ENCODE data around the gene LRRC42. TPM values are rescaled to one million over a fixed set of nuclear protein-coding genes. Genes with fewer than 3 reads are reported as not detected.

Gene LRRC42
- total RNA-seq, 1 donor from 2014 or later, result 69.1 TPM

DNA sequence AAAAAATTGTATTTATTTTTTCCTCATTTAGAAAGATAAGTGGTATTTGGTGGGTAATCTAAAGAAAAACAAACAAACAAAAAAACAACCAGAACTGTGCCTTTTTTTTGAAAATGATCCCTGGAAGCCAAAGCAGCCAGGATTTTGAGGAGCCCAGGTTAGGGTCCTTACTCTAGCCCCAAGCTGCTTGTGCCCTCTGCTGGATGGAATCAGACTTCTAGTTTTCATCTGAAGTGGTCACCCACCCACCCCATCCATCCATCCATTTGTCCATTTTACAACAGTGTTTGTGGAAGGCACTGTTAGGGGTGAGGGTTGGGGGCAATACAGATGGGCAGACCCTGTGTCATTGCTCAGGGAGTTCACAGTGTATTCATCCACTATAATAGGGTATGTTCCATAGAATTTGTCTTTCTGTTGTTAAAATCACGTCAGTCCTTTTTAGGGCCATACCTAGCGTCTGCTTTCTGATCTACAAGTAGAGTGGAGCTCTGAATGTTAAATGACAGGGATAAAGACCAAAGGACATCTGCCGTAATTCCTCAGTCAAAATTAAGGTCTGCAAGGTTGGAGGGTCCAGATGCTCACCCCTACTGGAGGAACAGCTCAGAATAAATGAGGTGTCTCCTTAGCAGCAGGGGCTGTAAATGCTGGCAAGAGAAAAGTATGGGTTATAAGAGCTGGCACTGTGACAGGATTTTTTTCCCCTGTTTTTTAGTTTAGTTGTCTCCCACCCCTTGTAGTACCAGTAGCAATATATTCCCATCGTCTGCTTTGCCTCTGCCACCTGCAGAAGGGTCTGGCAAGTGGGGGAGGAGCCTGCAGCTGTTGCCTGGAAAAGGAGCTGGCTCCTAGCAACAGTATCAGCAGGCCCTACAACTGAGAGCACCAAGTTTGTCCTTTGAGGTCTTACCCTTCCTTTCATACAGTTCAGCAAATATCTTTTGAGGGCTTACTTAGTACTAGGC is 3.2 kb downstream of the LRRC42 start:
- H3K4me3 ChIP-seq, result no peak overlapping the region
- no peaks in the 10 kb centered on the region for H3K27me3 ChIP-seq
- peaks cover 8% of the 10 kb centered on the region for H3K36me3 ChIP-seq
- peaks cover 23% of the 10 kb centered on the region for H4K20me1 ChIP-seq (ENCODE audit: low read depth)
- Mint-ChIP-seq H3K4me3 (peak overlapping the region; percentile 56), H3K4me1 (peaks cover 41% of the 10 kb centered on the region), H3K9me3 (no peaks in the 10 kb centered on the region), H3K27ac (peak overlapping the region; percentile 70), H3K27me3 (ENCODE audit: insufficient read depth, low read depth) (no peaks in the 10 kb centered on the region), H3K36me3 (peaks cover 9% of the 10 kb centered on the region)
- peaks cover 18% of the 10 kb centered on the region for H3F3A ChIP-seq (ENCODE audit: low read depth)
- H2AFZ ChIP-seq (replicated peaks), result no peak overlapping the region
- no peak overlapping the region for H3K9ac ChIP-seq
- peaks cover 26% of the 10 kb centered on the region for H3K4me1 ChIP-seq
- peaks cover 69% of the 10 kb centered on the region for H3K79me2 ChIP-seq (ENCODE audit: low read depth)
- H3K9me3 ChIP-seq (ENCODE audit: low read depth), result no peaks in the 10 kb centered on the region
- H3K4me2 ChIP-seq, result peak overlapping the region; percentile 93
- H3K27ac ChIP-seq, result no peak overlapping the region
- peak; percentile 77 for DNase-seq (ENCODE audit: low spot score)
- TF ChIP-seq, protein P1, sequence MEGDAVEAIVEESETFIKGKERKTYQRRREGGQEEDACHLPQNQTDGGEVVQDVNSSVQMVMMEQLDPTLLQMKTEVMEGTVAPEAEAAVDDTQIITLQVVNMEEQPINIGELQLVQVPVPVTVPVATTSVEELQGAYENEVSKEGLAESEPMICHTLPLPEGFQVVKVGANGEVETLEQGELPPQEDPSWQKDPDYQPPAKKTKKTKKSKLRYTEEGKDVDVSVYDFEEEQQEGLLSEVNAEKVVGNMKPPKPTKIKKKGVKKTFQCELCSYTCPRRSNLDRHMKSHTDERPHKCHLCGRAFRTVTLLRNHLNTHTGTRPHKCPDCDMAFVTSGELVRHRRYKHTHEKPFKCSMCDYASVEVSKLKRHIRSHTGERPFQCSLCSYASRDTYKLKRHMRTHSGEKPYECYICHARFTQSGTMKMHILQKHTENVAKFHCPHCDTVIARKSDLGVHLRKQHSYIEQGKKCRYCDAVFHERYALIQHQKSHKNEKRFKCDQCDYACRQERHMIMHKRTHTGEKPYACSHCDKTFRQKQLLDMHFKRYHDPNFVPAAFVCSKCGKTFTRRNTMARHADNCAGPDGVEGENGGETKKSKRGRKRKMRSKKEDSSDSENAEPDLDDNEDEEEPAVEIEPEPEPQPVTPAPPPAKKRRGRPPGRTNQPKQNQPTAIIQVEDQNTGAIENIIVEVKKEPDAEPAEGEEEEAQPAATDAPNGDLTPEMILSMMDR (IDR thresholded peaks at IDR 0.05), result peak; percentile 74
- no peak for TF ChIP-seq EZH2 (IDR thresholded peaks at IDR 0.05)

DNA sequence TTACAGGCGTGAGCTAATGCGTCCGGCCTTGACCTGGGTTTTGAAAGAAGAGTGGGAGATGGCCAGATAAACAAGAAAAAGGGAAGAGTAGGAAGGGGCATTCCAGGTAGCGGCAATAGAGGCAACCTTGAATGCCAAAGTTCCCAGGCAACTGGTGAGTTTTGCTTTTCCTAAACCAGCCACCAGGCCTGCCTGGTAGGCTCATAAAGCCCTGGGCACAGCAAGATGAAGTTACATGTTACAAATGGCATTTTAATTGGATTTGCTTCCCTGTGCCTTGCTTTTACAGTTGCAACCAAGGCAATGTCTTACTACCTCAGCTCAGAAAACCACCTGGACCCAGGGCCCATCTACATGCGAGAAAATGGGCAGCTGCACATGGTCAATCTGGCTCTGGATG is 5.5 kb downstream of the LRRC42 start:
- DNase-seq (ENCODE audit: low spot score), result no peak
- Histone ChIP-seq H2AFZ (replicated peaks) (no peak overlapping the region), H4K20me1 (ENCODE audit: low read depth) (peaks cover 33% of the 10 kb centered on the region), H3K9me3 (ENCODE audit: low read depth) (no peaks in the 10 kb centered on the region), H3K36me3 (peaks cover 8% of the 10 kb centered on the region), H3K27ac (no peak overlapping the region), H3K9ac (no peak overlapping the region), H3K4me1 (peaks cover 29% of the 10 kb centered on the region), H3K4me3 (no peak overlapping the region), H3K4me2 (no peak overlapping the region), H3F3A (ENCODE audit: low read depth) (peaks cover 28% of the 10 kb centered on the region), H3K27me3 (no peaks in the 10 kb centered on the region), H3K79me2 (ENCODE audit: low read depth) (peaks cover 60% of the 10 kb centered on the region)
- no peaks in the 10 kb centered on the region for H3K9me3 Mint-ChIP-seq
- no peak overlapping the region for H3K27ac Mint-ChIP-seq
- peaks cover 33% of the 10 kb centered on the region for H3K4me1 Mint-ChIP-seq
- H3K27me3 Mint-ChIP-seq (ENCODE audit: insufficient read depth, low read depth), result no peaks in the 10 kb centered on the region
- TF ChIP-seq EZH2 (IDR thresholded peaks at IDR 0.05) (no peak), EZH2phosphoT487 (IDR thresholded peaks at IDR 0.05) (no peak)
- TF ChIP-seq, protein P1 (IDR thresholded peaks at IDR 0.05), result no peak
- no peak overlapping the region for H3K4me3 Mint-ChIP-seq
- peaks cover 7% of the 10 kb centered on the region for H3K36me3 Mint-ChIP-seq

DNA sequence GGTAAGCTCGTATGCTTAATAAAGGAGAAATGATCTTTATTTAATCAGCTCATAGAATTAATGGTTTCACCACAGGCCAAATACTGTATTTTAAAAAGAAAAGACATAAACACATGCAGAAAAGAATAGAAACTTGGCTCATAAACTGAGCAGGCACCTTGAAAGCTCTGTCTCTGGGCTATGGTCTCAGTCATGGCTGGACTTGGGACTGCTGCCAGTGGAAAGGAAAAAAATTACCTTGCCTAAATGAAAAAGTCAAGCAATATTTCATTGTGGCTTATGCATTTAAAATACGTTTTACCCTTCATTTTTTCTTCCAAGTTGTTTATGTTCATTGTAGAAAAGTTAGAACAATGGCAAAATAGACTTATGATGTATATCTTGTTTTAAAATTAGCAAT is 8.0 kb downstream of the LRRC42 start:
- no peak overlapping the region for H3K4me3 Mint-ChIP-seq
- Histone ChIP-seq H3K4me2 (no peak overlapping the region), H3K27me3 (no peaks in the 10 kb centered on the region), H3K27ac (no peak overlapping the region), H3K79me2 (ENCODE audit: low read depth) (peaks cover 37% of the 10 kb centered on the region), H3K36me3 (peaks cover 8% of the 10 kb centered on the region), H3K9ac (no peak overlapping the region), H3K4me1 (peaks cover 20% of the 10 kb centered on the region), H4K20me1 (ENCODE audit: low read depth) (peaks cover 33% of the 10 kb centered on the region), H3K9me3 (ENCODE audit: low read depth) (no peaks in the 10 kb centered on the region), H3F3A (ENCODE audit: low read depth) (peaks cover 17% of the 10 kb centered on the region), H2AFZ (replicated peaks) (no peak overlapping the region), H3K4me3 (no peak overlapping the region)
- H3K36me3 Mint-ChIP-seq, result peaks cover 16% of the 10 kb centered on the region
- peaks cover 15% of the 10 kb centered on the region for H3K4me1 Mint-ChIP-seq
- H3K27ac Mint-ChIP-seq, result no peak overlapping the region
- no peaks in the 10 kb centered on the region for H3K27me3 Mint-ChIP-seq (ENCODE audit: insufficient read depth, low read depth)
- no peak for DNase-seq (ENCODE audit: low spot score)
- TF ChIP-seq EZH2 (IDR thresholded peaks at IDR 0.05) (no peak), EZH2phosphoT487 (IDR thresholded peaks at IDR 0.05) (no peak)
- TF ChIP-seq, protein P1 (IDR thresholded peaks at IDR 0.05), result no peak
- no peaks in the 10 kb centered on the region for H3K9me3 Mint-ChIP-seq
